GM13976 (cell line): ENCODE data around the gene MRPS6.

Experiments used
- DNase-seq: peaks from one replicate; pipeline ENCODE4 v3.0.0; 2012; ENCODE audit warnings: low spot score
- CTCF ChIP-seq: IDR thresholded peaks from 2 replicates; pipeline ENCODE4 v1.5.1; 2012; ENCODE audit warnings: borderline replicate concordance, mild to moderate bottlenecking; ENCODE audit not compliant: insufficient read depth; ENCODE audit errors: extremely low read depth, missing control alignments, control extremely low read depth
- in situ Hi-C: fragments of 300-500 bp; cut with MboI; formaldehyde crosslinking; loops from one replicate; pipeline ENCODE4 v1.12.0; 2022; ENCODE audit warnings: low sequenced_read_pairs, mixed read lengths, inconsistent platforms; ENCODE audit not compliant: unreplicated experiment

MRPS6 gene

GRCh38 chr21:34107606-34108005 lies 34.2 kb downstream of the MRPS6 start:
- DNase-seq = no peak
- in situ Hi-C loops = no loop called here
- no peak for TF ChIP-seq CTCF

GRCh38 chr21:34109075-34109474 lies 35.7 kb downstream of the MRPS6 start:
- DNase-seq = no peak
- in situ Hi-C loops = no loop called here
- no peak for TF ChIP-seq CTCF

GRCh38 chr21:34110594-34111202 lies 37.3 kb downstream of the MRPS6 start:
- TF ChIP-seq CTCF = no peak
- in situ Hi-C loops = no loop called here
- no peak for DNase-seq

- no peak for TF ChIP-seq CTCF
- in situ Hi-C loops = no loop called here
- no peak for DNase-seq
Observed at GRCh38 chr21:34112316-34113033, 39.1 kb downstream of the MRPS6 start.

GRCh38 chr21:34113842-34114241 lies 40.5 kb downstream of the MRPS6 start:
- in situ Hi-C loops = no loop called here
- DNase-seq = no peak
- TF ChIP-seq CTCF = no peak

GRCh38 chr21:34115160-34115559 lies 41.8 kb downstream of the MRPS6 start:
- TF ChIP-seq CTCF = no peak
- DNase-seq = no peak
- in situ Hi-C loops = no loop called here
